Measurements from ENCODE around the gene LOX.
A peak's percentile ranks its signal among the peaks of the same experiment; 100 is the strongest.

LOX gene

DNA sequence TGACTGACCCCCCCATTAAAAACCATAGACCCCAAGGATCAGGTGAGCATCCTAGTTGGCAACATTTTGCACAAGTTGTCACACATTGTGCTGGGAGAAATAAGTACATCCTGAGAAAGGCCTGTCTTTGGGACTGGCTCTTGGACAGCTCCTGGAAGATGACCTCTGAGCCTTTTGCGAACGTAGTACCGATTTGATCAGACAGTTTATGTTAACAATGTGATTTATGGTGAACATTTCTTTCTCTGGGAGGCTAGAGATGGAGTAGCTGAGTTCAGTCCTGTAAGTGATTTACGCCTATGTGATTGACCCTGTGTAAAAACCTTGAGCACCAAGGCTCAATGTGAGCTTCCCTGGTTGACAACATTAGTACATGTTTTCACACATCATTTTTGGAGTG lies 41.7 kb downstream of the LOX start:
- no peak for DNase-seq (ENCODE audit: low read depth)
- TF ChIP-seq, protein P1, sequence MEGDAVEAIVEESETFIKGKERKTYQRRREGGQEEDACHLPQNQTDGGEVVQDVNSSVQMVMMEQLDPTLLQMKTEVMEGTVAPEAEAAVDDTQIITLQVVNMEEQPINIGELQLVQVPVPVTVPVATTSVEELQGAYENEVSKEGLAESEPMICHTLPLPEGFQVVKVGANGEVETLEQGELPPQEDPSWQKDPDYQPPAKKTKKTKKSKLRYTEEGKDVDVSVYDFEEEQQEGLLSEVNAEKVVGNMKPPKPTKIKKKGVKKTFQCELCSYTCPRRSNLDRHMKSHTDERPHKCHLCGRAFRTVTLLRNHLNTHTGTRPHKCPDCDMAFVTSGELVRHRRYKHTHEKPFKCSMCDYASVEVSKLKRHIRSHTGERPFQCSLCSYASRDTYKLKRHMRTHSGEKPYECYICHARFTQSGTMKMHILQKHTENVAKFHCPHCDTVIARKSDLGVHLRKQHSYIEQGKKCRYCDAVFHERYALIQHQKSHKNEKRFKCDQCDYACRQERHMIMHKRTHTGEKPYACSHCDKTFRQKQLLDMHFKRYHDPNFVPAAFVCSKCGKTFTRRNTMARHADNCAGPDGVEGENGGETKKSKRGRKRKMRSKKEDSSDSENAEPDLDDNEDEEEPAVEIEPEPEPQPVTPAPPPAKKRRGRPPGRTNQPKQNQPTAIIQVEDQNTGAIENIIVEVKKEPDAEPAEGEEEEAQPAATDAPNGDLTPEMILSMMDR (IDR thresholded peaks at IDR 0.05; ENCODE audit: insufficient read depth, low read depth, low read length, missing control alignments): no peak
- no peak overlapping the region for H3K4me3 ChIP-seq (ENCODE audit: low read length)

- DNase-seq (ENCODE audit: low read depth): no peak
- H3K4me3 ChIP-seq (ENCODE audit: low read length): no peak overlapping the region
- TF ChIP-seq, protein P1 (IDR thresholded peaks at IDR 0.05; ENCODE audit: insufficient read depth, low read depth, low read length, missing control alignments): no peak
Measured at GRCh38 chr5:122035913-122036312, 42.1 kb downstream of the LOX start.

GRCh38 chr5:122031836-122032235 lies 46.2 kb downstream of the LOX start:
- TF ChIP-seq, protein P1 (IDR thresholded peaks at IDR 0.05; ENCODE audit: insufficient read depth, low read depth, low read length, missing control alignments): no peak
- no peak overlapping the region for H3K4me3 ChIP-seq (ENCODE audit: low read length)
- no peak for DNase-seq (ENCODE audit: low read depth)

DNA sequence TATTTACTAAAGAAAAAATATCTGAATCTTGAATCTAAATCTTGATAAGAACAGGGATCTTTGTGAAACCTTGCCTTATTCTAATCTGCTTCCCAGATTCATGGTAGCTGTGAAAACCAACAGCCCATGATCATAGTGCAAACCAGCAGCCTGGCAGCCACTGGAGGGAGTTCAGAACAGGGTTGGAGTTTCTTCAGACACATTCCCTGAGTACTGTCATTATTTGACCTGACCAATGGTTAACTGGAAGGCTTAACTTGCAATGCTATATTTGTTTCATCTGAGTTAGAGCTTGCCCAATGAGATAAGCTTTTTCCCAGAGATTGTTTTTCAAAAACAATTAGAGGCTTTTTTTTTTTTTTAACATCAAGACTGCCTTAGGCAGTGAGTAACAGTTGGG lies 47.8 kb downstream of the LOX start:
- TF ChIP-seq, protein P1 (IDR thresholded peaks at IDR 0.05; ENCODE audit: insufficient read depth, low read depth, low read length, missing control alignments): peak; percentile 10
- no peak overlapping the region for H3K4me3 ChIP-seq (ENCODE audit: low read length)
- no peak for DNase-seq (ENCODE audit: low read depth)

DNA sequence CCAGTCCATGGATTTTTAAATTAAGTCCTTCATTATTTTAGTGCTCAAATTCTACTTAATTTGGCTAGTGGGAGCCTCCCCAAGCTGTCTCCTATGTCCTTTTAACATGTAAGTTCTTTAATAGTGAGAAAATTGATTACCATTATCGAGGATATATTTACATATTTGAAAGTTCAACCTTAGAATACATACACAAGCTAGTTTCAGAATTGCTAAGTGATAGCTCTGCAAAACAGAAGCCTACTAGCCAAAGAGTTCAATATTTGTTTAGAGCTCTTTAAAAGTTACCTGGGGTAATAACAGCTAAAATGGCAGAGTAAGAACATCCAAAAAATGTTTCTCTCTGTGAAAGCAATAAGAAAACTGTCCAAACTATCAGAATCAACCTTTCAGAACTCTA lies 48.2 kb downstream of the LOX start:
- no peak overlapping the region for H3K4me3 ChIP-seq (ENCODE audit: low read length)
- TF ChIP-seq, protein P1 (IDR thresholded peaks at IDR 0.05; ENCODE audit: insufficient read depth, low read depth, low read length, missing control alignments): no peak
- DNase-seq (ENCODE audit: low read depth): no peak

DNA sequence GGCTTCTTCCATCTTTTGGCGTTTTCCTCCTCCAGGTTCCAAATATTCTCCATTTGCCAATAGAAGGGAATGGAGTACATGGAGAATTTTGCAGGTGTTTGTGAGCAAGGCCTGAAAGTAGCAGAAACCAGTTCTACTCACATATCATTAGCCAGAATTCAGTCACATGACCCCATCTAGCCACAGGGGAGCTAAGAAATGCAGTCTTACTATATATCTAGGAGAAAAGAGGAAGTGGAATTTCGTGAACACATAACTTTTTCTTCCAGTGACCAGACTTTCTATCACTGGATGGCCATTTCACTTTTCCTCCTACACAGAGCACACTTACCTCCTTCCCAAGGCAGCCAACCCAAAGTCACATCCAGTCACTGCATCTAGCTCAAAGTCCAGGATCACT lies 55.1 kb downstream of the LOX start:
- no peak overlapping the region for H3K4me3 ChIP-seq (ENCODE audit: low read length)
- TF ChIP-seq, protein P1 (IDR thresholded peaks at IDR 0.05; ENCODE audit: insufficient read depth, low read depth, low read length, missing control alignments): no peak
- no peak for DNase-seq (ENCODE audit: low read depth)

GRCh38 chr5:122019919-122020590 lies 58.0 kb downstream of the LOX start:
- no peak overlapping the region for H3K4me3 ChIP-seq (ENCODE audit: low read length)
- peak; percentile 8 for DNase-seq (ENCODE audit: low read depth)
- TF ChIP-seq, protein P1 (IDR thresholded peaks at IDR 0.05; ENCODE audit: insufficient read depth, low read depth, low read length, missing control alignments): no peak
